OCI-M2 (cell line): ENCODE results near the gene ZNF469.
"Not testable (repeated sequence)": the region's sequence is repeated elsewhere in the genome, so short reads cannot be mapped to it uniquely, and the experiment has no call there.

ENCODE experiments used
- DNase-seq: peaks from one replicate; lab custom pipeline; 2025; ENCODE audit not compliant: unreplicated experiment; lab: John Stamatoyannopoulos, UW

Gene ZNF469

DNA sequence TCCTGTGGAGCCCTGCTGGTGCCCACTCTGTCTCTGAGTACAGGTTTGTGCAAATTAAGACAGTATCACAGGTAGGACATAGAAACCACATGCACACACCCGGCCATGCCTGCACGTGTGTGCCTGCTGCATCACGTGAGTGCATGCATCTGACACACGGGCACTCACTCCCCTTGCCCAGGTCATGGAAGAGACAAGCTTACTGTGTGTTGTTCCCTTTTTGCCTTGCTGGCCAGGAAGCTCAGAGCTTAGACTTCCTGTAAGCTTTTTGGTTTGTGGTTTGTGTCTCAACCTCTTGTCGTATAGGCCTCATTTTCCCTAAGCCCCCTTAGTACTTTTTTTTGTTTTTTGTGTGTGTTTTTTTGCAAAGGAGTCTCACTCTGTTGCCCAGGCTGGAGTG, 25.0 kb downstream of the ZNF469 start:
- DNase-seq: no peak

DNA sequence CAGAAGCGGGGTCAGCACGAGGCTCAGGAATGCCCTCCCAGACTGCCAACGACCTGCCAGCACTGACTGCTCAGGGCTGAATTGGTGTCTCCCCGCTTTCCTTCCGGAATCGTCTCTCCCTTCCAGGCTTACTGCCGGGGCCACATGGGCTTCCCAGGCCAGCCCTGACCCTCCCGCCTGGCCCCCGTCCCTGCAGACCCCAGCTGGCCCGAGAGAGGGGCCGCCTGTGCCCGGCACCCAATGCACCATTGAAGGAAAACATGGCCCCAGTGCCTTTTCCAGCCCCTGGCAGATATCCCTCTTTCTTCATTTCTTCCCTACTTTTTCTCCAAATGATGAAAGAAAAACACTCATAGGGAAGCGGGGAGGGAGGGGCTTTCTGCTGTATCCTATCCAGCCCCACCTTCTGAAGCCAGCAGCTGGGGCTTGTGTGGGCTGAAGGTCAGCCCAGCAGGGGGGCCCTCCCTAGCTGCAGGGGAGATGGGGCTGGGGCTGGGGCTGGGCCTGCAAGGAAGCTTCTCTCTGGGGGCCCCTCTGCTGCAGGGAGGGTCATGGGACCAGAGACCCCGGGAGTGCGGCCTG, 25.9 kb downstream of the ZNF469 start:
- no peak for DNase-seq

DNA sequence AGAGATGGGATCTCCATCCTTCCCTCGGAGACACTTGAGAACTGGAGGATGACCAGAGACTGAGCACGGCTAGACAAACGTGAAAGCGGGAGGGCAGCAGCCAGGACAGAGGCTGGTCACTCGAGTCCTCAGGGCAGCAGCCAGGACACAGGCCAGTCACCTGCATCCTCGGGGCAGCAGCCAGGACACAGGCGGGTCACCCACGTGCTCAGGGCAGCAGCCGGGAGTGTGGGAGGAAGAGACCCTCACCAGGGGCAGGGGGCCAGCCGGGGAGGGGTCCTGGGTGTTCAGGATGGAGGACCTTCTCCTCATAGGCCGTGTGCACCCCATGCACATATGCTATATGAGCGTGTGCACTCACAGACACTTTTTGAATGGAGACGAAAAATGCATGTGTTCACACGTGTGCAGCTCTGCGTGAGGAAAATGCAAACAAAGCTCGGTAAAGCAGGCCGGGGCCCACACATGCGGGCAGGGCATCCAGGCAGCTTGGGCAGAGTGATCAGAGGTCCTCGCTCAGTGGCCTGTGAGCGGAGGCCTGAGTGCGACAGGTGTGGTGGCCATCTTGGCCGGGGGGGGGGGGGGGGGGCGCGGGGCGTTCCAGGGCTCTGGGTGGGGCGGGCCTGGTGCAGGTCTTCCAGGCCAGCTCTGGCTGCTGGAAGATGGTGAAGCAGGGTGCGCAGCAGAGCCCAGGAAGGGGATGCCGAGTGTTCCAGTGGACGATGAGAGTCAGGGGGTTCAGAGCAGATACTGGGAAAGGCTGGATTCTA, 26.7 kb downstream of the ZNF469 start:
- no peak for DNase-seq

DNA sequence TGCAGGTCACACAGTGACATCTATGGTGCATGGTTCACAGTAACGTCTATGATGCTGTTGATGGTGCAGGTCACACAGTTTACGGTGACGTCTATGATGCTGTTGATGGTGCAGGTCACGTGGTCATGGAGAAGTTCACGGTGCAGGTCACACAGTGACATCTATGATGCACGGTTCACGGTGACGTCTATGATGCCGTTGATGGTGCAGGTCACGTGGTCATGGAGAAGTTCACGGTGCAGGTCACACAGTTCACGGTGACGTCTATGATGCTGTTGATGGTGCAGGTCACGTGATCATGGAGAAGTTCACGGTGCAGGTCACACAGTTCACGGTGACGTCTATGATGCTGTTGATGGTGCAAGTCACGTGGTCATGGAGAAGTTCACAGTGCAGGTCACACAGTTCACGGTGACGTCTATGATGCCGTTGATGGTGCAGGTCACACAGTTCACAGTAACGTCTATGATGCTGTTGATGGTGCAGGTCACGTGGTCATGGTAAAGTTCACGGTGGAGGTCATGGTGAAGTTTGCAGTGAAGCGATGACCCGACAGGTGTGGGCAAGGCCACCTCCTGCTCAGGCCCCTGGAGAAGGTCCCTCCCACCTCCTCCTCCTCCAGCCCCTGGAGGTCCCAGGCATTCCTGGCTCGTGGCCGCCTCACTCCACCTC, 27.7 kb downstream of the ZNF469 start:
- not testable (repeated sequence) for DNase-seq

DNA sequence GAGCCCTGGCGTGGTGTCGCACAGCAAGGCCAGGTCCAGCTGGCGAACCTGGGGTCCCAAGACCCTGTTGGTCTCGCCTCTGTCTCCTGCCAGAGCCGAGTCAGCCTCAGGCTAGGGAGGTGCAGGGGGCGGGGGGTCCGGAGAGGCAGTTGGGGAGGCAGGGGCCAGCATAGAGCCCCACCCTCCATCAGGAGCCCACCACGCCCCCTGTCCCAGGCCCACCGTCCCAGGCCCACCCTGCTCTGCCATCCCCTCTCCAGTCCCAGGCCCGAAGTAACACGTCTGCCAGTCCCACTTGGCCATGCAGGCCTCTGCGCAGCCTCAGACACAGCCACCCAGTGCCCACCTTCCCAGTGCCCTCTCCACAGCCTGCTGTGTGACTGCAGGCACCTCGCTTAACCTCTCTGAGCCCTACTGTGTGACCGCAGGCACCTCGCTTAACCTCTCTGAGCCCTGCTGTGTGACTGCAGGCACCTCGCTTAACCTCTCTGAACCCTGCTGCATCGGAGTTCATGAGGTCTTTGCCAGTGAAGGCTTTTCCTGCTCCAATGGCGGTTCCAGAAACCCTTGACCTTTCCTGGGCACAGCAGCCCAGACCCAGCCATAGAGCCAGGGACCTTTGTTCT, 29.3 kb downstream of the ZNF469 start:
- DNase-seq: no peak

DNA sequence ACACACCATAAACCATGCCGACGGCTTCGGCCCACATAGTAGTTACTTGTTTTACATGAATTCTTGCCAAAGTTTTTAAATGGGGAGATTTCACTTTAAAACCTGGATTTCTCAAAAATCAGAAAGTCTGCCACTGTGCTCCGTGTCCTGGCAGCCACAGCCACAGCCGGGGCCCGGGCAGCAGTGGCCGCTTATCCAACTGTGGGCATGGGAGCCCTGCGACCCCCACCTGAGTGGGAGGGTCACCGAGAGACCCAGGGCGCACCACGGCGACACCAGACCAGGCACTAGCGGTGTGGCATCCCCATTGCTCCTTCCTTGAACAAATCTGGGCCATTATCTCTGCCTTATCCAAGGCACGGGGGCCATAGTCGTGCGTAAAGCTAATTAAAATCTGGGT, 30.0 kb downstream of the ZNF469 start:
- no peak for DNase-seq

DNA sequence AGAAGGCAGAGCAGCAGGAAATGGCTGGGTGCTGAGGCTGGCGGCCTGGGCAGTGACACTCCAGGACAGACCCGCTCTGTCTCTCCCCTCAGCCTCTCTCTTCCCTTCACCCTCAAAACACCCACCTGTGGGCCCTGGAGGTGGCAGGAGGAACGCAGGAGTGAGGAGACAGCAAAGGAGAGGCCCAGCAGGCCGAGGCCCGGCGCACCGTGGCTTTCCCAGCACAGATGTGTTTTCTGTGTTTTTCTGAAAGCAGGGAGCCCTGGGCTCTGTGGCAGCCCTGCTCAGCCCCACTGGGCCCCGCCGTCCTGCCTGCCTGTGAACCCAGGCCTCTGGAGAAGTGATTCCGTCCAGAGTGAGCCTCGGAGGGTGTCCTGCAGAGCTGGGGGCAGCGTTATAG, 30.5 kb downstream of the ZNF469 start:
- DNase-seq: no peak

DNA sequence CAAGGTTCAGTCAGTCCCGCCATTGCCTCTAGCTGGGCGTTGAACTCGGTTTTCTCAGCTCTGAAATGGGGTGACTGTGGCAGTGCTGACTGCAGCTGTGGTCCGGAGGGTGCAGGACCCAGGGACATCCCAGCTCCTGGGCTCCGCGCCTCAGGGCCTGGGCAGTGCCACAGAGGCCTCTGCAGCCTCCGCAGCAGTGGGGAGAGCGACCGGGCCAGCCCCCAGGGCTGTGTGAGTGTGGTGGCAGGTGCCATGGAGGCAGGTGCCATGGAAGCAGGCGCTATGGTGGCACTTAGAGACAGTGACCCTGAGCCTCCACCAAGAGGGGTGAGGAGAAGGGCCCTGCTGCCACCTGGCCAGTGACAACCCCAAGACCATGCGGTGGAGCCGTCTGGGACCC, 30.9 kb downstream of the ZNF469 start:
- DNase-seq: no peak

DNA sequence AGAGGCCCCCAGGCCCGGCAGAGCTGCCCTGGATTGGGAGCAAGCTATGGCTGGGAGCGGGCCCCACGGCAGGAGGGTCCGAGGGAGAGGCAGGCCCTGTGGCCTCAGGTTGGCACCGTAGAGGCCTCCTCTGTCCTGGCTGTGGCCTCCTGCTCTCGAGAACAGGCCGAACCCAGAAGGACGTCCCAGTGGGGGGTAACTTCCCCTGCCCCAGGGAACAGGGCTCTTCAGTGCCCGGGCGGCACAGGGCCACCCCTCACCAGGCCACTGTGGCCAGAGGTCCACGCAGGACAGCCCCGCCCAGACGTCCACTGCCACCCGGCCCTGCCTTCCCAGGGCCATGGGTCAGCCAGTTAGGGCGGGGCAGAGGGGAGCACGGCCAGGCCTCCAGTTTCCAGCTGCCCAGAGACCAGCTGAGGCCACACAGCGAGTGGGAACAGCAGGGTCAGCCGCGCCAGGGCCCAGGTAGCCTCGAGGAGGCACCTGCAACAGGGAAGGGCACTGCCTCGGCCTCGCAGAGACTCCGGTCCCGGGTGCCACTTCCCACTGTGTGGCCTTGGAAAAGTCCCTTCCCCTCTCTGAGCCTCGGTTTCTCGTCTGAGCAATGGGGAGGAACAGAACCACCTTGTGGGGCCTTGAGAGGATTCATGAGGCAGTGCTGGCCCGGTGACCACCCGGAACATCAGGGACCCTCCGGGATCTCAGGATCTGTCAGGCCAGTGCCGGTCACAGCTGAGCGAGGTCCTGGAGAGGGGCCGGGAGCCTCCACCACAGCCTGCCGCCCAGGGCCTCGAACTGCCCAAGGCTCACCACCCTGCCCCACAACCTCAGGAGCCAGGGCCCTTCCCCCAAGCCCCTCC, 32.0 kb downstream of the ZNF469 start:
- DNase-seq: no peak

DNA sequence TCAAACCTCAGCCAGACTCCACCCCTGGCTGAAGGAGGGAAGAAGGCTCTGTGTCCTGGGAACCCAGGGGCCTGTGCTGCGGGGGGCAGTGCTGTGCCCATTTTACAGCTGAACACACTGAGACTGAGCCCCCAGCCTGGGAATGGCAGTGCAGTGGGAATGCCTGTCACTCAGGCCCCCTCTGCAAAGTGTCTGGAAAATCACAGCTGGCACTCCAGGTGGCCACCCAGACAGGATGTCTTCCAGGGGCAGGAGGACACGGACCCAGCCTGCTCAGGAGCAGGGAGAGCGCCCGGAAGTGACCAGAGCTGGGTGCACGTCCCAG, 32.6 kb downstream of the ZNF469 start:
- DNase-seq: no peak

DNA sequence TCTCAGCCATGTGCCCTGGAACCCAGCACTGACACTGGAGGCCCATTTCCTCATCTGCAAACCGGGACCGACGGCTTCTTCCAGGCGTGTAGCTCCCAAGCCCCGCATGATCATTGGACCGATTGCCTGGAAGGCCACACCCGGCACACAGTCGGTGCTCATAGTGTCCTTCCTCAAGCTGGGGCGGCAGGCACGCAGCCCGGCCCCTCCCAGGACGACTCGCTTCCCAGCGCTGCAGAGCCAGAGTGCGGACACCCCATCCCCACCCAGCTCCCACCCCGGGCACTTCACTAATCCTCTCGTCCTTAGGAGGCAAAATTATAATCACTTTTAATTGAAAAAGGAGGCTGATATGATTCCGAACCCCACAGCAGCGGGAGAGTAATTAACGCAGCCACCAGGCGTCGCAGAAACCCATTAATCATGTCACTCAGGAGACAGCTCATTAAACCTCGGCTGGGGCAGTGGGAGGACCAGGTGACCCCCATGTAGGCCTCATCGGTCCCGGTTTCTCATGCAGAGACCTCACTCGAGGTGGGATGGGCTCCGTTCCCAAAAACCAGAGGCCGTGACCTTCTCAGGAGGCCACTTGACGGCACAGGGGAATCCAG, 33.1 kb downstream of the ZNF469 start:
- no peak for DNase-seq

DNA sequence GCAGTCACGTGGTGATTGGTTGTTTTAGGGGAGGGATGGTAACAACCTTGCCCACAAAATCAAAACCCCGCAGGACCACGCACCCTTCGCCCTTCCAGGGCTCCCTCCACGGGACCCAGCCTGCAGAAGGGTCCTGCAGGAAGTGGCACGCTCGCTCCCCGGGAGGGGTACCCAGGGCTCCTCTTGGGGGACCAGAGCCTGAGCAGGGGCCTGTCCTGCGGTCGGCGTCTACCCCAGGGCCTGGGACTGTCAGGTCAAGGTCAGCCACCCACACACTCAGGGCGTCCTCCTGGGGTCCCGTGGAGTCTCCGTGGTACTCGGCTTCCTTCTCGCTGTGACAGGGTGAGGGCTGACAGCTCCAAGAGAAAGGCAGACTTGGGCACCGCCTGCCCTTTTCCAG, 33.9 kb downstream of the ZNF469 start:
- DNase-seq: no peak

DNA sequence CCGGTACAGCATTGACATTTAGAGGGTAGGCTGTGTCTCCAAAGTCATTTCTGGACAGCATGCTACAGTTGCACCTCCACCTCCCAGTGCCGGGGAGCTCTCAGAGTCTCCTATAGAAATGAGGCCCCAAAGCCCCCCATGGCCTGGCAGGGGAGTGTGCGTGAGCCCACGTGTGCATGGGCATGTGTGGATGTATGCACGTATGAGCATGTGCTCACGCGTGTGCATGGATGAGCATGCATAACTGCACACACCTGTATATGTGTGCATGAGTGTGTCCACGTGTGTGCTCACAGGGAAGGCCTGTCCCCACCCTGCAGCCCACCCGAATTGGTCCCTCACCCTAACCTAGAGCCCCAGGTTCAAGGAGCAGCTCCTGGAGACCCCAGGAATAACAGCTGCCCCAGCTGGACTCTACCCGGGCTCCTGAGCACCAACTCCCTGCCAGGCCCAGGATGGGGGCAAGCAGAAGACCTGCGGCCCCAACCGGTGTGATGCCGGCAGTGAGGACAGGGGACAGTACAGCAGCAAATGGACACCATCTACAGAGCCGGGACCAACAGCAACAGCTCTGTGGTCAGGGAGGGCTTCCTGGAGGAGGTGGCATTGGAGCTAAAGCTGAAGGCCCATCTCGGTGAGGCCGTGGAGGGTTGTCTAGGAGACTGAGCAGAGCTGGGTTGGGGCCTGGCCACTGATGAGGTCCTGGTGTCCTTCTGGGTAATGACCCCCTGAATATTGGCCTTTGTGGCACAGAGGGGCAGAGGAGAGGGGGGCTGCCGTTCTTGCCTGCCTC, 35.1 kb downstream of the ZNF469 start:
- DNase-seq: no peak

DNA sequence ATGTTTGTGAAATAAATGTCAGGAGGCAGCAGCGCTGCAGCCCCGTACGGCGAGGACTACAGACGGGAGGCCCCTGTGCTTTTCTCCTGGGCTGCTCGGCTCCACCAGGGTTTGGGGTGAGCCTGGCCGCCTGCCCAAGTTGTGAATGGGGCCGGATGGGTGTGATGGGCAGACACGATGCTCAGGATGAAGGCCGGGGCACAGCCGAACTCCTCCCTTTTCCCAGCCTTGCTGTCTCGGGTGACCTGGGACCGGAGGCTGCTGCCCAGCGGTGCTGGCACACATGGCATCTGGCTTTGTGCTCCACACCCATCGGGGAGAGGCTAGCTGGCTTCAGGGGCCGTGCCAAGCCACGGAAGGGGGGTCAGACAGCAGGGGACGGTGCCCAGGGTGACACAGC, 36.1 kb downstream of the ZNF469 start:
- DNase-seq: no peak

DNA sequence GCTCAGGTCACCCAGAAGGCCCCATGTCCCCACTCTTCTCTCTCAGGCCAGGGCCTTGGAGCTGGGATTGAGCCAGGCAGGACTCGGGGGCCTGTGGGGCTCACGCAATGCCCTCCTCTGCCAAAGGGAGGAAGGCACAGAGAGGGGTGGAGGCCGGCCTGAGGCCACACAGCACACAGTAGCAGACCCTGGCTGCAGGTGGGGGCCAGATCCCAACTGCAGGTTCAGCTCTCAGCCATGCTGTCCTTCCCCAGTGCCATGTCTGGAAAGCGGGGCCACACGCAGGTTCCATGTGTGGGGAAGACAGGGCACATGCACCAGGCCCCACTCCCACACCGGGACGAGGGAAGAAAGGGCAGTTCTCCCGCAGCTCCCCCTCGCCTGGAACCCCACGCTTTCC, 37.0 kb downstream of the ZNF469 start:
- no peak for DNase-seq

DNA sequence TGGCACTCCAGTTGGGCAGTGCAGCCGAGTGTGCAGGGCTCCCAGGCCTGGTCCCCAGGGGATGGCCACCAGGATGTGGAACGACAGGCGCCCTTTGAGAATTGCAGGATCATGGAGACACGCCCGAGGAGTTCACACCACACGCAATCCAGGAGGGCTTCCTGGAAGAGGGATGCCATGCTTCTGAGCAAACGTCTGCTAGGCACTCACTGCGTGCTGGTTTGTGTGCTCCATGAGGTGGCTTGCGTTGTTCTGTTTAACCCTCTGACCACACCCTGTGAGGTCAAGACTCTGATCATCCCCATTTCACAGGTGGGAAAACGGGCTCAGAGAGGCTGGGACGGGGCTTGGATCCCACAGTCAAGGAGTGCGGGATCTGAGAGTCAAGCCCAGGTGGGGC, 37.7 kb downstream of the ZNF469 start:
- no peak for DNase-seq

DNA sequence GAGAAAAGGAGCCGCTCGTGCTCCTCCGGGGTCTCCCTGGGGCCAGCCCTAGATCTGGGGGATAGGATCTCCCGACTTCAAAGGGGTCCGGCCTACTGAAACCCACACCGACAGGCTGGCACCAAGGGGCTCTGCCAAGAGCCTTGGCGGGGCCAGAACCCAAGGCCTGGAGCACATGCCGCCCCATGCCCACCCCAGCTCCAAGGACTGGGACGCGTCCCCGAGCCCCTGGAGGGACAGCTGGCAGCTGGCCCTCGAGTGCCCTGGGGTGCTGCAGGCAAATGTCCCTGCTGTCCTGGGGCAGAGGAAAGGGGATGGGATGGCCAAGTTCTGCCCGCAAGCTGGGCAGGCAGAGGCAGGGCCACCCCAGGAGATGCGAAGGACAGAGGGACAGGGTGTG, 38.5 kb downstream of the ZNF469 start:
- no peak for DNase-seq

DNA sequence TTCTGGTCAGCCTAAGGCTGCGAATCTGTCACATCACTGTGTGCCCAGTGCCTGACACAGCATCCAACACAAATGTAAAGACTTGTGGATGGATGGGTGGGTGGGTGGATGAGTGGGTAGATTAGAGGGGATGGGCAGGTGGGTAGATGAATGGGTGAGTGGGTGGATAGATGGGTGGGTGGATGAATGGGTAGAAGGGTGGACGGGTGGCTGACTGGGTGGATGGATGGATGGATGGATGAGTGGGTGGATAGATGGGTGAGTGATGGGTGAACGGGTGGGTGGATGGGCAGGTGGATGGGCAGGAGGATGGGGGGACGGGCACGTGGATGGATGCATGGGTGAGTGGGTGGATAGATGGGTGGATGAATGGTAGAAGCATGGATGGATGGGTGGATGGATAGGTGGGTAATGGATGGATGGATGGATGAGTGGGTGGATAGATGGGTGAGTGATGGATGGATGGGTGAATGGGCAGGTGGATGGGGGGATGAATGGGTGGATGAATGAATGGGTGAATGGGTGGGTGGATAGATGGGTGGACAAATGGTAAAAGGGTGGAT, 39.2 kb downstream of the ZNF469 start:
- DNase-seq: no peak

DNA sequence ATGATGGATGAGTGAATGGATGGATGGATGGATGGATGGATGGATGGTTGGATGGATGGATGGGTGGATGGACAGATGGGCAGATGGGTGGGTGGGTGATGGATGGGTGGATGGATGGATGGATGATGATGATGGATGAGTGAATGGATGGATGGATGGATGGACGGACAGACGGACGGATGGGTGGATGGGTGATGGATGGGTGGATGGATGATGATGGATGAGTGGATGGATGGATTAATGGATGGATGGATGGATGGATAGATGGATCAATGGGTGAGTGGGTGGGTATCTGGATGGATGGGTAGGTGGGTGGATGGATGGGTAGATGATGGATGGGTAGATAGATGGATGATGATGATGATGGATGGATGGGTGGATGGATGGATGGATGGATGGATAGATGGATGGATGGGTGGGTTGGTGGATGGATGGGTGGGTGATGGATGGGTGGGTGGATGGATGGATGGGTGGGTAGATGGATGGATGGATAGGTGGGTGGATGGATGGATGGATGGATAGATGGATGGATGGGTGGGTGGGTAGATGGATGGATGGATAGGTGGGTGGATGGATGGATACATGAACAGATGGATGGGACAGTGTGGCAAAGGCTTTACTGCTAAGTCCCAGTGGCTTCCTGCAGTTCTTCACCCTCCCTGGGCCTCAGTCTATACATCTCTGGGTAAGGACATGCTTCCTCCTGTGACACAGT, 40.1 kb downstream of the ZNF469 start:
- no peak for DNase-seq
